Breast epithelium (tissue), 3 donors: ENCODE data around the gene PGBD5.

Source experiments
- POLR2A ChIP-seq: fragments of 450-650 bp; IDR thresholded peaks from one replicate; pipeline ENCODE4 v1.6.1; 2016; ENCODE audit warnings: antibody characterized with exemption, mild to moderate bottlenecking, moderate library complexity
- POLR2AphosphoS5 ChIP-seq, 3 donors: sonication (generic); formaldehyde crosslinking; IDR thresholded peaks; one replicate each; pipeline ENCODE4 v1.6.1; 2017; ENCODE audit warnings: antibody characterized with exemption in 3 of 3

- no peak for TF ChIP-seq POLR2A
- TF ChIP-seq POLR2AphosphoS5 (IDR thresholded peaks at IDR 0.05): no peak
Measured at GRCh38 chr1:230266456-230266855, 159.7 kb downstream of the PGBD5 start.
